KOPT-K1 (cell line): ENCODE results near the gene CAPS.
"Not testable (repeated sequence)": the region's sequence is repeated elsewhere in the genome, so short reads cannot be mapped to it uniquely, and the experiment has no call there.

Experiments used
- H3K27ac ChIP-seq: fragments of 200-600 bp; sonication (generic); 2 replicates; pipeline ENCODE4 v1.5.1; 2016; ENCODE audit warnings: antibody characterized with exemption, mild to moderate bottlenecking, low read depth, low read length; ENCODE audit not compliant: poor library complexity, severe bottlenecking
- H3K36me3 ChIP-seq: fragments of 200-600 bp; sonication (generic); 2 replicates; pipeline ENCODE4 v1.5.1; 2017; ENCODE audit warnings: antibody characterized with exemption, mild to moderate bottlenecking, low read length, moderate library complexity; ENCODE audit not compliant: insufficient read depth
- H3K9me3 ChIP-seq: fragments of 200-600 bp; sonication (generic); 2 replicates; pipeline ENCODE4 v1.5.1; 2017; ENCODE audit warnings: antibody characterized with exemption, low read length, mild to moderate bottlenecking; ENCODE audit not compliant: insufficient read depth, poor library complexity, severe bottlenecking

Gene CAPS

GRCh38 chr19:5960005-5961001, 46.2 kb downstream of the CAPS start:
- peak overlapping the region; percentile 44 for H3K27ac ChIP-seq
- peaks cover 4% of the 10 kb centered on the region; the same call in 1 of the 2 replicates for H3K36me3 ChIP-seq
- H3K9me3 ChIP-seq, result no peaks in the 10 kb centered on the region

GRCh38 chr19:5961641-5961968, 47.6 kb downstream of the CAPS start:
- Histone ChIP-seq H3K36me3 (peaks cover 17% of the 10 kb centered on the region), H3K27ac (peak overlapping the region; percentile 58)
- not testable (repeated sequence) for H3K9me3 ChIP-seq

- peak overlapping the region; percentile 58 for H3K27ac ChIP-seq
- no peaks in the 10 kb centered on the region for H3K9me3 ChIP-seq
- peaks cover 24% of the 10 kb centered on the region for H3K36me3 ChIP-seq
Measured at GRCh38 chr19:5961969-5962945, 48.2 kb downstream of the CAPS start.

GRCh38 chr19:5963259-5963658, 49.2 kb downstream of the CAPS start:
- H3K9me3 ChIP-seq, result not testable (repeated sequence)
- peak overlapping the region; percentile 58 for H3K27ac ChIP-seq
- H3K36me3 ChIP-seq, result peaks cover 34% of the 10 kb centered on the region

GRCh38 chr19:5963855-5964254, 49.8 kb downstream of the CAPS start:
- Histone ChIP-seq H3K36me3 (peaks cover 40% of the 10 kb centered on the region), H3K9me3 (no peaks in the 10 kb centered on the region), H3K27ac (peak overlapping the region; percentile 8)

- H3K9me3 ChIP-seq, result no peaks in the 10 kb centered on the region
- H3K36me3 ChIP-seq, result peaks cover 51% of the 10 kb centered on the region
- no peak overlapping the region for H3K27ac ChIP-seq
Measured at GRCh38 chr19:5964816-5965565, 50.9 kb downstream of the CAPS start.
